ENCODE measurements around the gene USF2. TPM values are rescaled to one million over a fixed set of nuclear protein-coding genes. Genes with fewer than 3 reads are reported as not detected.
"Not testable (repeated sequence)": the region's sequence is repeated elsewhere in the genome, so short reads cannot be mapped to it uniquely, and the experiment has no call there.

The USF2 gene
- total RNA-seq = 100 to 1,000 TPM in 3 of 4 donors, 10 to 100 TPM in 1; 98.9 to 133 (median 126) TPM

DNA sequence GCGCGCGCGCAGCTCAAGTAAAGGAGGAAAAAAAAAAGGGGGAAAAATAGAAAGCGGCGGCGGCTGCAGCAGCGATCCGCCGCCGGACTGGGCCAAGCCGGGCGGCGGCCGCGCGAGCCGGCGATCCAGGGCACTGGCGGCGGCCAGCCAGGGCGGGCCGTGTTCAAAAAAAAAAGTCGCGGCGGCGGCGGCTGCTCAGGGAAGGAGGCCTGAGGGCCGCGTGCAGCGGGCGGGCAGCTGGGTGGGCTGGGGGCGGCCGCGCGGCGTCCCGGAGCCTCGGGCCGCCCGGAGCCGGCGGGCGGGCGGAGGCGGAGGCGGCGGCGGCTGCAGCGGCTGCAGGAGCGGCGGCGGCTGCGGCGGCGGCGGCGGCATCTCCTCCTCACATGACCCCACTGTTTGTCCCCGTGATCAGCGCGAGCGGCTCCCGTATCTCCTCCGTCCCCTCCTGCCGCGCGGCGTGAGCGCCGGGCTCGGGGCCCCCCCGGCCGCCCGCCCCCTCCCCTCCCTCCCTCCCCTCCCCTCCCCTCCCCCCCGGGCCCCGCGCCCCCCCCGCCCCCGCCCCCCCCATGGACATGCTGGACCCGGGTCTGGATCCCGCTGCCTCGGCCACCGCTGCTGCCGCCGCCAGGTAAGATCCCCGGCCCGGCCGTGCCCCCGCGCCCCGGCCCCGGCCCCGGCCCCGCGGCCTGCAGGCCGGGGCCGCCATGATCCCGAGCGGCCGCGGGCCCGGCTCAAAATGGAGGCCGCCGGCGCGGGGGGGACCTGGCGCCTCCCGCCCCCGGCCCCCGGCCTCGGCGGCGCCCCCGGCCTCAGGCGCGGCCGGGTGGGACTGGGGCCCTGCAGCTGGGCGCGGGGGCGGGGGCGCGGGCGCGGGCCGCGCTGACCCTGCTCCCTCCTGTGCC, at the start of gene USF2:
Gene USF2 (plus strand): TSS at position 427 of the 902 bp plus-strand sequence. CDS start 140 bp downstream, at position 567.
- Histone ChIP-seq H3K27ac (peak within 1 kb of the TSS; percentile 91 to 97 (median 95)), H3K27me3 (no peaks in the 10 kb centered on the region), H3K4me1 (peaks cover 19 to 37% of the 10 kb centered on the region in 2 donors), H3K9me3 (no peaks in the 10 kb centered on the region), H3K4me3 (replicated peaks in 1 of 3) (peak within 1 kb of the TSS; percentile 68 to 100 (median 86)), H3K36me3 (peaks cover 16 to 29% of the 10 kb centered on the region in 2 donors)
- intact Hi-C loops (cut with DNase I) = no loop called here
- WGBS, 2 donors = 0% methylated on average over 21 to 27 of the region's 126 CpGs
- peak; percentile 81 to 82 for DNase-seq
- TF ChIP-seq POLR2A (IDR thresholded peaks at IDR 0.05) = peak in 1 of 2 donors; percentile 50
- no peak for TF ChIP-seq CTCF (IDR thresholded peaks at IDR 0.05)

- Histone ChIP-seq H3K27me3 (no peaks in the 10 kb centered on the region), H3K4me3 (replicated peaks in 1 of 3) (no peak overlapping the region), H3K36me3 (no peaks in the 10 kb centered on the region), H3K27ac (no peak overlapping the region), H3K9me3 (no peaks in the 10 kb centered on the region), H3K4me1 (no peaks in the 10 kb centered on the region)
- intact Hi-C loops (cut with DNase I) = no loop called here
- TF ChIP-seq CTCF (IDR thresholded peaks at IDR 0.05) (no peak), POLR2A (IDR thresholded peaks at IDR 0.05) (no peak)
- WGBS, 2 donors = 82 to 97% methylated on average over 1 of the region's 1 CpG
- no peak for DNase-seq
Measured at GRCh38 chr19:35219008-35219407, 49.8 kb upstream of the USF2 start.

DNA sequence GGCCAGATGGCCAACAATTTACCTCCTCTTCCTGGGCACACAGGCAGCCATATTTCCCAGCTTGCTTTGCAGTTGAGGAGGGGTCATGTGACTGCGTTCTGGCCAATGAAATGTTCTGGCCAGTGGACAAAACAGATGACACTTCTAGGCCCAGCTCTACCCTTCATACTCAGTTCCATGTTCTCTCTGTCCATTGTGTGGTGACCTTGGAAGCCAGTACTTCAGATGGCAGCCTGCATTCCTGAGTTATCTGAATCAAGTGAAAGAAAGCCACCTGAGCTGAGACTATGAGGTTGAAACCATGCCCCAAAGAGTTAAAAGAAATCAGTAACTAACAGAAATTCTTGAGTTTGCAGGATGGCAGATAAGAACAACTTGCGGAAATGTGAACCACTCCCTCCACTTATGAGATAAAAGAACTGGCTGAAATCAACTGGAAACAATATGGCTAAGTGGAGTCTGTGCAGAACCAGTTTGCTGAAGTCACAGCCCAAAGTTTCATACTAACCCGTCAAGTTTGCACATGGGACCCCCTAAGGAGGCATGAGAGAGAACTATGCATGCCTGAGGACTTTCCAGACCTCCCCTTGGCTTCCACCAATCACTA, 48.3 kb upstream of the USF2 start:
- intact Hi-C loops (cut with DNase I) = no loop called here
- Histone ChIP-seq H3K27ac (no peak overlapping the region), H3K36me3 (no peaks in the 10 kb centered on the region), H3K4me1 (peaks cover 0 to 2% of the 10 kb centered on the region in 2 donors), H3K9me3 (no peaks in the 10 kb centered on the region), H3K27me3 (no peaks in the 10 kb centered on the region), H3K4me3 (replicated peaks in 1 of 3) (no peak overlapping the region)
- TF ChIP-seq POLR2A (IDR thresholded peaks at IDR 0.05) (no peak), CTCF (IDR thresholded peaks at IDR 0.05) (no peak)
- DNase-seq = no peak
- WGBS, 2 donors = 50 to 61% methylated on average over 2 to 3 of the region's 3 CpGs

- H3K27ac ChIP-seq; H3K27me3 ChIP-seq; H3K36me3 ChIP-seq; DNase-seq; H3K9me3 ChIP-seq; H3K4me1 ChIP-seq; intact Hi-C loops (cut with DNase I); H3K4me3 ChIP-seq (replicated peaks in 1 of 3): not testable (repeated sequence)
- WGBS, 2 donors = 90 to 93% methylated on average over 4 of the region's 4 CpGs
Measured at GRCh38 chr19:35220973-35221590, 47.7 kb upstream of the USF2 start.

DNA sequence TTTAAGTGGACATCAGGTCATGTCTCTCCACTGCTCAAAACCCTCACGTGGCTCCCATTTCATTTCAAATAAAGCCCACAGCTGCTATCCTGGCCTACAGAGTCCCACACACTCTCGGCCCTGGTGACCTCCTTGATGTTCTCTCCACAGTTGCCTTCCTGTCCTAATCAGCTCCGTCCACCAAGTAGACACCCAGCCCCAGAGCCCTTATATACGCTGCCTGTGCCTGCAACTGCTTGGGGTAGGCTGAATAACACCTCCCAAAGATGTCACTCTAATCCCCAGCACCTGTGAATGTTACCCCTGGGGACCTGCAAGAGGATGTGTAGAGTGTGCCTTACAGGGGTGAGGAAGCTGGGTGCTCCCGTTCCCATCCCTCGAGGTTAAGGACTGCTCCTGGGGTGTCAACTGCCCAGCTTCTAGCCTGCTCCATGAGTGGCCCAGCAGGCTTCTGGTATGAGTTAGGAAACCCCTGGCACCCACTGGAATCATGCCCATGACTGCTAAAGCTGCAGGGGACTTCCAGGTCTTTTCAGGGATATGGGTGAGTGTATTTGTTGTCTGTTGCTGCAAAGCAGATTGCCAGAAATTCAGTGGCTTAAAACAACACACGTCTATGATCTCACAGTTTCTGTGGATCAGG, 46.3 kb upstream of the USF2 start:
- no peaks in the 10 kb centered on the region for H3K27me3 ChIP-seq
- no peaks in the 10 kb centered on the region for H3K9me3 ChIP-seq
- H3K27ac ChIP-seq = no peak overlapping the region
- no peaks in the 10 kb centered on the region for H3K36me3 ChIP-seq
- H3K4me1 ChIP-seq = peaks cover 0 to 2% of the 10 kb centered on the region in 2 donors
- no peak overlapping the region for H3K4me3 ChIP-seq (replicated peaks in 1 of 3)
- TF ChIP-seq POLR2A (IDR thresholded peaks at IDR 0.05) (no peak), CTCF (IDR thresholded peaks at IDR 0.05) (no peak)
- intact Hi-C loops (cut with DNase I) = no loop called here
- no peak for DNase-seq
- 78 to 83% methylated on average over 5 to 7 of the region's 7 CpGs for WGBS, 2 donors

Measured in thyroid gland (tissue), 4 donors.